Smooth muscle cell (in vitro differentiated cells): ENCODE data around the gene CCDC40. TPM values are rescaled to one million over a fixed set of nuclear protein-coding genes. Genes with fewer than 3 reads are reported as not detected.

Experiments used
- DNase-seq: peaks from one replicate; lab custom pipeline; 2025; ENCODE audit not compliant: unreplicated experiment; lab: John Stamatoyannopoulos, UW
- H2AFZ ChIP-seq: fragments of 200-600 bp; sonication (generic); 2 replicates; pipeline ENCODE4 v1.6.0; 2016; ENCODE audit warnings: antibody characterized with exemption, low read depth, mild to moderate bottlenecking
- H3F3A ChIP-seq: fragments of 200-600 bp; sonication (generic); 2 replicates; pipeline ENCODE4 v1.6.0; 2017; ENCODE audit warnings: antibody characterized with exemption, low read depth
- H3K27ac ChIP-seq: fragments of 200-600 bp; sonication (generic); 2 replicates; pipeline ENCODE4 v1.5.1; 2016; ENCODE audit warnings: low read depth, mild to moderate bottlenecking
- H3K27me3 ChIP-seq: fragments of 200-600 bp; sonication (generic); 2 replicates; pipeline ENCODE4 v1.6.1; 2016; ENCODE audit warnings: low read depth, mild to moderate bottlenecking
- H3K36me3 ChIP-seq: fragments of 200-600 bp; sonication (generic); 2 replicates; pipeline ENCODE4 v1.5.1; 2016; ENCODE audit warnings: low read depth
- H3K4me1 ChIP-seq: fragments of 200-600 bp; sonication (generic); 2 replicates; pipeline ENCODE4 v1.5.1; 2016; ENCODE audit warnings: low read depth
- H3K4me2 ChIP-seq: fragments of 200-600 bp; sonication (generic); 2 replicates; pipeline ENCODE4 v1.6.0; 2016; ENCODE audit warnings: mild to moderate bottlenecking
- H3K4me3 ChIP-seq: fragments of 200-600 bp; sonication (generic); 2 replicates; pipeline ENCODE4 v1.5.1; 2016; ENCODE audit warnings: mild to moderate bottlenecking
- H3K79me2 ChIP-seq: fragments of 200-600 bp; sonication (generic); 2 replicates; pipeline ENCODE4 v1.6.0; 2016; ENCODE audit warnings: low read depth, mild to moderate bottlenecking
- H3K9ac ChIP-seq: fragments of 200-600 bp; sonication (generic); 2 replicates; pipeline ENCODE4 v1.6.0; 2016; ENCODE audit warnings: low read depth
- H3K9me3 ChIP-seq: fragments of 200-600 bp; sonication (generic); replicated peaks from 2 replicates; pipeline ENCODE4 v1.5.1; 2016; ENCODE audit warnings: low read depth
- H4K20me1 ChIP-seq: fragments of 200-600 bp; sonication (generic); 2 replicates; pipeline ENCODE4 v1.6.0; 2016; ENCODE audit warnings: low read depth
- CTCF ChIP-seq: fragments of 200-600 bp; sonication (generic); IDR thresholded peaks from 2 replicates; pipeline ENCODE4 v1.5.1; 2017; ENCODE audit warnings: borderline replicate concordance, mild to moderate bottlenecking, antibody characterized with exemption; ENCODE audit not compliant: insufficient read depth, poor library complexity, severe bottlenecking
- WGBS: methylation state at CpG from one replicate; pipeline ENCODE4 v1.1.7; 2016; ENCODE audit warnings: low lambda C conversion rate; 5-methylcytosine and 5-hydroxymethylcytosine counted together
- polyA plus RNA-seq: library from polyadenylated mRNA; unstranded; fragments of >200 nt; fragmentation: Nextera tagmentation; extraction: Ambion mirVana; gene quantifications from 2 replicates; pipeline ENCODE4 v1.2.1, GENCODE V29; 2016
- total RNA-seq: library from RNA; depleted of rRNA; stranded (reverse); fragments of >200 nt; gene quantifications from 2 replicates; pipeline ENCODE4 v1.2.3, GENCODE V29; 2014

The CCDC40 gene
- total and polyA plus RNA-seq, 2 experiments from 2014 or later: 0.81 to 5.9 TPM

- 24% methylated on average over 21 of the region's 21 CpGs for WGBS
- no peak for DNase-seq
Measured at GRCh38 chr17:80101946-80102663, 65.7 kb downstream of the CCDC40 start.

GRCh38 chr17:80102664-80103448 lies 66.4 kb downstream of the CCDC40 start:
- 90% methylated on average over 15 of the region's 15 CpGs for WGBS
- Histone ChIP-seq H3K4me1 (peaks cover 5% of the 10 kb centered on the region), H3K9me3 (no peaks in the 10 kb centered on the region), H3F3A (no peaks in the 10 kb centered on the region), H3K9ac (no peak overlapping the region), H3K4me2 (peak overlapping the region; percentile 99), H3K27ac (no peak overlapping the region), H3K27me3 (no peaks in the 10 kb centered on the region), H3K4me3 (peak overlapping the region; percentile 78), H3K79me2 (no peaks in the 10 kb centered on the region), H4K20me1 (no peaks in the 10 kb centered on the region), H2AFZ (no peak overlapping the region), H3K36me3 (no peaks in the 10 kb centered on the region)
- no peak for TF ChIP-seq CTCF
- no peak for DNase-seq

More at GRCh38 chr17:80101946-80102663, 65.7 kb downstream of the CCDC40 start:
- Histone ChIP-seq H3K27me3 (no peaks in the 10 kb centered on the region), H3F3A (no peaks in the 10 kb centered on the region), H3K9ac (peak overlapping the region; percentile 76), H3K4me2 (peak overlapping the region; percentile 99), H2AFZ (peak overlapping the region; percentile 95), H3K36me3 (no peaks in the 10 kb centered on the region), H3K79me2 (no peaks in the 10 kb centered on the region), H4K20me1 (no peaks in the 10 kb centered on the region), H3K4me3 (peak overlapping the region; percentile 78), H3K9me3 (no peaks in the 10 kb centered on the region), H3K4me1 (peaks cover 5% of the 10 kb centered on the region), H3K27ac (no peak overlapping the region)
- TF ChIP-seq CTCF: no peak

- Histone ChIP-seq H3K27ac (no peak overlapping the region), H3F3A (no peaks in the 10 kb centered on the region), H3K4me3 (no peak overlapping the region), H3K9me3 (no peaks in the 10 kb centered on the region), H3K79me2 (no peaks in the 10 kb centered on the region), H2AFZ (no peak overlapping the region), H3K36me3 (no peaks in the 10 kb centered on the region), H3K4me2 (no peak overlapping the region), H3K27me3 (no peaks in the 10 kb centered on the region), H3K4me1 (peaks cover 5% of the 10 kb centered on the region), H3K9ac (no peak overlapping the region), H4K20me1 (no peaks in the 10 kb centered on the region)
- no peak for TF ChIP-seq CTCF
- 95% methylated on average over 19 of the region's 19 CpGs for WGBS
- DNase-seq: no peak
Measured at GRCh38 chr17:80103449-80104085, 67.1 kb downstream of the CCDC40 start.
